GM06990 (cell line): ENCODE results near the gene SIRT1.
"Not testable (repeated sequence)": the region's sequence is repeated elsewhere in the genome, so short reads cannot be mapped to it uniquely, and the experiment has no call there.

Experiments
- DNase-seq: peaks from one replicate; pipeline ENCODE4 v3.0.0-alpha.2; 2011; ENCODE audit not compliant: insufficient read length; ENCODE audit errors: extremely low read depth
- H3K27me3 ChIP-seq: replicated peaks from 2 replicates; pipeline ENCODE4 v1.6.0; 2011; ENCODE audit warnings: low read length; ENCODE audit not compliant: control insufficient read depth, insufficient read depth
- H3K36me3 ChIP-seq: 2 replicates; pipeline ENCODE4 v1.5.1; 2011; ENCODE audit warnings: low read length; ENCODE audit not compliant: control insufficient read depth, insufficient read depth
- H3K4me3 ChIP-seq: replicated peaks from 2 replicates; pipeline ENCODE4 v1.5.1; 2011; ENCODE audit warnings: low read depth, mild to moderate bottlenecking, control low read depth, low read length
- CTCF ChIP-seq: IDR thresholded peaks from 2 replicates; pipeline ENCODE4 v1.5.1; 2011; ENCODE audit warnings: low read length, control low read depth, mild to moderate bottlenecking, inconsistent platforms; ENCODE audit not compliant: insufficient read depth, poor library complexity, severe bottlenecking

The SIRT1 gene

GRCh38 chr10:67868132-67868531 is 16.3 kb upstream of the SIRT1 start:
- no peak for DNase-seq
- no peaks in the 10 kb centered on the region for H3K27me3 ChIP-seq
- no peak for TF ChIP-seq CTCF
- H3K4me3 ChIP-seq, result no peak overlapping the region
- no peaks in the 10 kb centered on the region for H3K36me3 ChIP-seq

- H3K4me3 ChIP-seq, result no peak overlapping the region
- H3K36me3 ChIP-seq, result no peaks in the 10 kb centered on the region
- TF ChIP-seq CTCF, result no peak
- H3K27me3 ChIP-seq, result no peaks in the 10 kb centered on the region
- no peak for DNase-seq
Observed at GRCh38 chr10:67869996-67870395, 14.5 kb upstream of the SIRT1 start.

GRCh38 chr10:67875340-67876238 is 8.9 kb upstream of the SIRT1 start:
- TF ChIP-seq CTCF, result no peak
- no peaks in the 10 kb centered on the region for H3K27me3 ChIP-seq
- no peaks in the 10 kb centered on the region for H3K36me3 ChIP-seq
- DNase-seq, result no peak
- no peak overlapping the region for H3K4me3 ChIP-seq

- not testable (repeated sequence) for H3K27me3 ChIP-seq, DNase-seq
Observed at GRCh38 chr10:67877421-67877820, 7.0 kb upstream of the SIRT1 start.

GRCh38 chr10:67878133-67878532 is 6.3 kb upstream of the SIRT1 start:
- no peak for TF ChIP-seq CTCF
- Histone ChIP-seq H3K36me3 (no peaks in the 10 kb centered on the region), H3K4me3 (no peak overlapping the region), H3K27me3 (no peaks in the 10 kb centered on the region)
- no peak for DNase-seq

More at GRCh38 chr10:67877421-67877820, 7.0 kb upstream of the SIRT1 start:
- H3K36me3 ChIP-seq, H3K4me3 ChIP-seq: not testable (repeated sequence)

- TF ChIP-seq CTCF, result no peak
- Histone ChIP-seq H3K36me3 (peaks cover 4% of the 10 kb centered on the region), H3K27me3 (no peaks in the 10 kb centered on the region), H3K4me3 (peak overlapping the region; percentile 80)
- DNase-seq, result peak; percentile 13
Observed at GRCh38 chr10:67883710-67884312, 645 bp upstream of the SIRT1 start.
